Mesodermal cell (in vitro differentiated cells): Measurements from ENCODE around the gene TRIO.

Source experiments
- H3K27ac ChIP-seq: 2 replicates; pipeline ENCODE4 v1.7.0; 2013; ENCODE audit warnings: mild to moderate bottlenecking, low read depth, low read length, moderate library complexity; ENCODE audit not compliant: severe bottlenecking
- H3K36me3 ChIP-seq: 2 replicates; pipeline ENCODE4 v1.7.1; 2013; ENCODE audit warnings: mild to moderate bottlenecking, low read length, moderate library complexity; ENCODE audit not compliant: control insufficient read depth, insufficient read depth
- H3K4me1 ChIP-seq: one replicate; pipeline ENCODE4 v1.7.1; 2013; ENCODE audit warnings: mild to moderate bottlenecking, low read length; ENCODE audit not compliant: insufficient read depth, control insufficient read depth, poor library complexity, severe bottlenecking
- H3K4me3 ChIP-seq: 2 replicates; pipeline ENCODE4 v1.7.0; 2013; ENCODE audit warnings: low read length, control low read depth, mild to moderate bottlenecking; ENCODE audit not compliant: insufficient read depth, poor library complexity, severe bottlenecking; ENCODE audit errors: extremely low read depth
- H3K9me3 ChIP-seq: 2 replicates; pipeline ENCODE4 v1.7.1; 2013; ENCODE audit warnings: mild to moderate bottlenecking, low read length, moderate library complexity; ENCODE audit not compliant: control insufficient read depth
- WGBS, 2 experiments: methylation state at CpG; one replicate each; pipeline ENCODE4 v1.1.5; 2013; ENCODE audit warnings: missing lambda C conversion rate in 2 of 2; ENCODE audit not compliant: insufficient coverage in 2 of 2; 5-methylcytosine and 5-hydroxymethylcytosine counted together

The TRIO gene

GRCh38 chr5:14443671-14444093 lies 300.5 kb downstream of the TRIO start:
- Histone ChIP-seq H3K27ac (no peak overlapping the region), H3K4me1 (peaks cover 59% of the 10 kb centered on the region), H3K36me3 (peaks cover 16% of the 10 kb centered on the region), H3K4me3 (no peak overlapping the region), H3K9me3 (no peaks in the 10 kb centered on the region)
- 88% methylated on average over 2 of the region's 4 CpGs; no CpG with 5 or more reads in 1 of the 2 experiments for WGBS, 2 experiments

GRCh38 chr5:14444161-14444560 lies 301.0 kb downstream of the TRIO start:
- H3K36me3 ChIP-seq, result peaks cover 16% of the 10 kb centered on the region
- H3K9me3 ChIP-seq, result no peaks in the 10 kb centered on the region
- WGBS, 2 experiments, result no CpG with 5 or more reads among the region's 3 CpGs
- H3K27ac ChIP-seq, result peak overlapping the region; percentile 33
- H3K4me3 ChIP-seq, result no peak overlapping the region
- H3K4me1 ChIP-seq, result peaks cover 61% of the 10 kb centered on the region

GRCh38 chr5:14445013-14445412 lies 301.9 kb downstream of the TRIO start:
- H3K36me3 ChIP-seq, result peaks cover 23% of the 10 kb centered on the region
- 60% methylated on average over 2 of the region's 4 CpGs; no CpG with 5 or more reads in 1 of the 2 experiments for WGBS, 2 experiments
- peaks cover 61% of the 10 kb centered on the region for H3K4me1 ChIP-seq
- H3K9me3 ChIP-seq, result no peaks in the 10 kb centered on the region
- H3K27ac ChIP-seq, result peak overlapping the region; percentile 86
- no peak overlapping the region for H3K4me3 ChIP-seq

GRCh38 chr5:14445576-14446290 lies 302.6 kb downstream of the TRIO start:
- WGBS, 2 experiments, result 19 to 28% methylated on average over 5 to 13 of the region's 15 CpGs
- Histone ChIP-seq H3K27ac (peak overlapping the region; percentile 86), H3K36me3 (peaks cover 27% of the 10 kb centered on the region), H3K4me1 (peaks cover 53% of the 10 kb centered on the region), H3K4me3 (no peak overlapping the region), H3K9me3 (no peaks in the 10 kb centered on the region)

- H3K4me1 ChIP-seq, result peaks cover 44% of the 10 kb centered on the region
These were observed 305.1 kb downstream of the TRIO start for GRCh38 chr5:14447958-14448911.

GRCh38 chr5:14449052-14449661 lies 306.0 kb downstream of the TRIO start:
- peaks cover 49% of the 10 kb centered on the region for H3K36me3 ChIP-seq
- no peak overlapping the region for H3K4me3 ChIP-seq
- H3K9me3 ChIP-seq, result peaks cover 2% of the 10 kb centered on the region
- 92 to 93% methylated on average over 12 to 14 of the region's 16 CpGs for WGBS, 2 experiments
- H3K27ac ChIP-seq, result peak overlapping the region; percentile 25
- peaks cover 35% of the 10 kb centered on the region for H3K4me1 ChIP-seq

More at GRCh38 chr5:14447958-14448911, 305.1 kb downstream of the TRIO start:
- Histone ChIP-seq H3K4me3 (no peak overlapping the region), H3K9me3 (no peaks in the 10 kb centered on the region), H3K36me3 (peaks cover 40% of the 10 kb centered on the region), H3K27ac (peak overlapping the region; percentile 26)
- 80 to 82% methylated on average over 8 to 12 of the region's 17 CpGs for WGBS, 2 experiments

GRCh38 chr5:14450018-14450524 lies 306.9 kb downstream of the TRIO start:
- Histone ChIP-seq H3K9me3 (peaks cover 10% of the 10 kb centered on the region), H3K4me1 (peaks cover 26% of the 10 kb centered on the region), H3K4me3 (no peak overlapping the region), H3K36me3 (peaks cover 58% of the 10 kb centered on the region), H3K27ac (no peak overlapping the region)
- WGBS, 2 experiments, result 92 to 97% methylated on average over 7 to 11 of the region's 11 CpGs

- no peak overlapping the region for H3K4me3 ChIP-seq
- peaks cover 10% of the 10 kb centered on the region for H3K9me3 ChIP-seq
- peaks cover 60% of the 10 kb centered on the region for H3K36me3 ChIP-seq
- H3K27ac ChIP-seq, result no peak overlapping the region
- peaks cover 19% of the 10 kb centered on the region for H3K4me1 ChIP-seq
- no CpG with 5 or more reads among the region's 2 CpGs for WGBS, 2 experiments
These were observed 307.6 kb downstream of the TRIO start for GRCh38 chr5:14450742-14451141.

- no peak overlapping the region for H3K4me3 ChIP-seq
- peaks cover 10% of the 10 kb centered on the region for H3K4me1 ChIP-seq
- H3K27ac ChIP-seq, result no peak overlapping the region
- H3K36me3 ChIP-seq, result peaks cover 68% of the 10 kb centered on the region
- H3K9me3 ChIP-seq, result peaks cover 10% of the 10 kb centered on the region
- 86 to 89% methylated on average over 3 to 13 of the region's 13 CpGs for WGBS, 2 experiments
These were observed 308.7 kb downstream of the TRIO start for GRCh38 chr5:14451871-14452270.
